Gastroesophageal sphincter (tissue), 4 donors: ENCODE results near the gene IGLL5. TPM values are rescaled to one million over a fixed set of nuclear protein-coding genes. Genes with fewer than 3 reads are reported as not detected.

ENCODE experiments used
- ATAC-seq: fragments of 150-250 bp; one replicate; pipeline ENCODE4 v1.9.1; 2016; ENCODE audit warnings: mild to moderate bottlenecking, moderate library complexity
- H3K27ac ChIP-seq, 4 donors: fragments of 200-600 bp; sonication (generic) in 3 of 4; 1 replicate in 3 of 4; 2 replicates in 1 of 4; pipeline ENCODE4 v1.5.1; 2016 to 2019
- H3K27me3 ChIP-seq: fragments of 200-600 bp; sonication (generic); one replicate; pipeline ENCODE4 v1.5.1; 2019
- H3K36me3 ChIP-seq, 2 donors: fragments of 200-600 bp; sonication (generic); one replicate each; pipeline ENCODE4 v1.5.1; 2019; ENCODE audit warnings: control low read depth in 1 of 2
- H3K4me1 ChIP-seq, 3 donors: fragments of 200-600 bp; sonication (generic); 1 replicate in 2 of 3; 2 replicates in 1 of 3; pipeline ENCODE4 v1.5.1; 2016 to 2019; ENCODE audit warnings: control low read depth in 2 of 3
- H3K4me3 ChIP-seq, 2 donors: fragments of 200-600 bp; sonication (generic); one replicate each; pipeline ENCODE4 v1.5.1; 2019; ENCODE audit warnings: mild to moderate bottlenecking in 1 of 2, moderate library complexity in 1 of 2
- H3K9me3 ChIP-seq, 3 donors: fragments of 200-600 bp; sonication (generic); one replicate each; pipeline ENCODE4 v1.5.1; 2017 to 2019; ENCODE audit warnings: control low read depth in 2 of 3
- EP300 ChIP-seq: sonication (generic); formaldehyde crosslinking; IDR thresholded peaks from one replicate; pipeline ENCODE4 v1.6.1; 2017; ENCODE audit warnings: antibody characterized with exemption, mild to moderate bottlenecking
- POLR2A ChIP-seq, 2 donors: fragments of 450-650 bp; IDR thresholded peaks; one replicate each; pipeline ENCODE4 v1.6.1; 2017; ENCODE audit warnings: antibody characterized with exemption in 2 of 2, mild to moderate bottlenecking in 2 of 2, moderate library complexity in 1 of 2
- POLR2AphosphoS5 ChIP-seq: sonication (generic); formaldehyde crosslinking; IDR thresholded peaks from one replicate; pipeline ENCODE4 v1.6.1; 2017; ENCODE audit warnings: antibody characterized with exemption
- WGBS, 2 donors: methylation state at CpG; one replicate each; pipeline ENCODE4 v1.1.5; 2018; ENCODE audit warnings: low coverage in 1 of 2; 5-methylcytosine and 5-hydroxymethylcytosine counted together
- total RNA-seq, 4 donors: library from RNA; depleted of rRNA; stranded (reverse); fragments of >200 nt; gene quantifications; one replicate each; pipeline ENCODE4 v1.1.0, GENCODE V29; 2016
- TF ChIP-seq, protein P1 (sequence below), 4 experiments: fragments of 200-600 bp in 2 of 4; fragments of 450-650 bp in 2 of 4; sonication (generic) in 1 of 4; IDR thresholded peaks; one replicate each; pipeline ENCODE4 v1.5.1; 2017 to 2019; ENCODE audit warnings: antibody characterized with exemption in 4 of 4, mild to moderate bottlenecking in 2 of 4, moderate library complexity in 2 of 4

IGLL5 gene
- total RNA-seq, 4 donors from 2014 or later = 4.1 TPM; not detected in 3

DNA sequence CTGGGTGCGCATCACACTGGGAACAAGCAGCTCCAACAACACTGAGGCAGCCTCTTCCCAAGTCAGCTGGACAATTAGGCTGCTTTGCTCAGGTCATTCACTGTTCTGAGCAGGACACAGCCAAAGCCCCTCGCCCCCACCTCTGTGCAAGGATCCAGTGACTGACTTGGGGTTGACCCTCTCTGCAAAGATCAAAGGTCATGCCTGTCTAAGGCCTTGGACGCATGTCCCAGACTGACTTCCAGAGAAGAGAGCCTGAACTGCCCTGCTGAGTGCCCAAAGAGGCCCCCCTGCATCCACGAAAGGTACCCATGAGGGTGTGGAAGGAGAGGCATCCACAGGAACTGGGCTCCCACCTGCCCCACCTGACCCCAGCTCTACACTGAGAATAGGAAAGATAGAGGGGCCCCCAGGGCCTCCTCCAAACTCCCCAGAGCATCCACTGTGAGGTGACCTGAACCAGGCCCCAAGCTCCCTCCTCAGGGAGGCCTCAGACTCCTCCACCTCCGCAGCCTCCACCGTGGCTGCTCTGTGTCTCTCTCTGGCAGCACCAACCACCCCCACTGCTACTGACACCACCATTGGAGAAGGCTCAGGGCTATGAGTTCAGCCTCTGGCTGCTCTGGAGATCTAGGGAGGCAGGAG, 53.5 kb downstream of the IGLL5 start:
- Histone ChIP-seq H3K9me3 (no peaks in the 10 kb centered on the region), H3K36me3 (no peaks in the 10 kb centered on the region), H3K27ac (no peak overlapping the region), H3K4me1 (no peaks in the 10 kb centered on the region), H3K27me3 (peaks cover 33% of the 10 kb centered on the region), H3K4me3 (no peak overlapping the region)
- WGBS, 2 donors = no CpG with 5 or more reads among the region's 6 CpGs
- no peak for ATAC-seq
- TF ChIP-seq POLR2AphosphoS5 = no peak
- no peak for TF ChIP-seq EP300
- no peak for TF ChIP-seq POLR2A (IDR thresholded peaks at IDR 0.05)
- TF ChIP-seq, protein P1, sequence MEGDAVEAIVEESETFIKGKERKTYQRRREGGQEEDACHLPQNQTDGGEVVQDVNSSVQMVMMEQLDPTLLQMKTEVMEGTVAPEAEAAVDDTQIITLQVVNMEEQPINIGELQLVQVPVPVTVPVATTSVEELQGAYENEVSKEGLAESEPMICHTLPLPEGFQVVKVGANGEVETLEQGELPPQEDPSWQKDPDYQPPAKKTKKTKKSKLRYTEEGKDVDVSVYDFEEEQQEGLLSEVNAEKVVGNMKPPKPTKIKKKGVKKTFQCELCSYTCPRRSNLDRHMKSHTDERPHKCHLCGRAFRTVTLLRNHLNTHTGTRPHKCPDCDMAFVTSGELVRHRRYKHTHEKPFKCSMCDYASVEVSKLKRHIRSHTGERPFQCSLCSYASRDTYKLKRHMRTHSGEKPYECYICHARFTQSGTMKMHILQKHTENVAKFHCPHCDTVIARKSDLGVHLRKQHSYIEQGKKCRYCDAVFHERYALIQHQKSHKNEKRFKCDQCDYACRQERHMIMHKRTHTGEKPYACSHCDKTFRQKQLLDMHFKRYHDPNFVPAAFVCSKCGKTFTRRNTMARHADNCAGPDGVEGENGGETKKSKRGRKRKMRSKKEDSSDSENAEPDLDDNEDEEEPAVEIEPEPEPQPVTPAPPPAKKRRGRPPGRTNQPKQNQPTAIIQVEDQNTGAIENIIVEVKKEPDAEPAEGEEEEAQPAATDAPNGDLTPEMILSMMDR (IDR thresholded peaks at IDR 0.05) = no peak

- Histone ChIP-seq H3K9me3 (no peaks in the 10 kb centered on the region), H3K36me3 (no peaks in the 10 kb centered on the region), H3K27ac (no peak overlapping the region), H3K27me3 (peaks cover 33% of the 10 kb centered on the region), H3K4me3 (no peak overlapping the region), H3K4me1 (no peaks in the 10 kb centered on the region)
- TF ChIP-seq, protein P1 (IDR thresholded peaks at IDR 0.05) = no peak
- TF ChIP-seq EP300 (no peak), POLR2AphosphoS5 (no peak), POLR2A (IDR thresholded peaks at IDR 0.05) (no peak)
- no peak for ATAC-seq
- WGBS, 2 donors = no CpG with 5 or more reads among the region's 6 CpGs
These were observed 54.4 kb downstream of the IGLL5 start for GRCh38 chr22:22941831-22942510.

- TF ChIP-seq POLR2A (IDR thresholded peaks at IDR 0.05) (no peak), EP300 (no peak)
- TF ChIP-seq, protein P1 (IDR thresholded peaks at IDR 0.05) = peak in 3 of 4 experiments; percentile 5 to 56 (median 45)
- H3K9me3 ChIP-seq = no peaks in the 10 kb centered on the region
- no peak overlapping the region for H3K27ac ChIP-seq
- peaks cover 33% of the 10 kb centered on the region for H3K27me3 ChIP-seq
- H3K4me1 ChIP-seq = no peaks in the 10 kb centered on the region
- H3K36me3 ChIP-seq = no peaks in the 10 kb centered on the region
- H3K4me3 ChIP-seq = no peak overlapping the region
- WGBS, 2 donors = 12 to 32% methylated on average over 3 to 6 of the region's 12 CpGs
- no peak for ATAC-seq
These were observed 55.1 kb downstream of the IGLL5 start for GRCh38 chr22:22942511-22943329.

GRCh38 chr22:22943521-22944267, 56.1 kb downstream of the IGLL5 start:
- ATAC-seq = no peak
- Histone ChIP-seq H3K9me3 (no peaks in the 10 kb centered on the region), H3K4me1 (no peaks in the 10 kb centered on the region)

More at GRCh38 chr22:22943521-22944267, 56.1 kb downstream of the IGLL5 start:
- Histone ChIP-seq H3K27ac (no peak overlapping the region), H3K4me3 (no peak overlapping the region), H3K36me3 (no peaks in the 10 kb centered on the region), H3K27me3 (peaks cover 35% of the 10 kb centered on the region)
- TF ChIP-seq POLR2A (IDR thresholded peaks at IDR 0.05) = no peak
- TF ChIP-seq, protein P1 (IDR thresholded peaks at IDR 0.05) = no peak
- no peak for TF ChIP-seq EP300
- TF ChIP-seq POLR2AphosphoS5 = no peak
- WGBS, 2 donors = 55 to 80% methylated on average over 5 to 9 of the region's 14 CpGs
